Esophagus muscularis mucosa (tissue), 4 donors: ENCODE results near the gene DRC7. TPM values are rescaled to one million over a fixed set of nuclear protein-coding genes. Genes with fewer than 3 reads are reported as not detected.

ENCODE experiments used
- DNase-seq: peaks from one replicate; pipeline ENCODE4 v3.0.0-alpha.2; 2017; ENCODE audit errors: extremely low spot score
- H3K27ac ChIP-seq, 4 donors: fragments of 200-600 bp; sonication (generic); replicated peaks in 1 of 4; 1 replicate in 3 of 4; 2 replicates in 1 of 4; pipeline ENCODE4 v1.5.1; 2016 to 2019; ENCODE audit warnings: mild to moderate bottlenecking in 1 of 4
- H3K27me3 ChIP-seq, 4 donors: fragments of 200-600 bp; sonication (generic); one replicate each; pipeline versions ENCODE4 v1.5.1 to v1.6.0; 2016 to 2019
- H3K36me3 ChIP-seq, 4 donors: fragments of 200-600 bp; sonication (generic); one replicate each; pipeline ENCODE4 v1.5.1; 2016 to 2019
- H3K4me1 ChIP-seq, 4 donors: fragments of 200-600 bp; sonication (generic); one replicate each; pipeline ENCODE4 v1.5.1; 2016 to 2019
- H3K4me3 ChIP-seq, 4 donors: fragments of 200-600 bp; sonication (generic); 1 replicate in 2 of 4; 2 replicates in 2 of 4; pipeline ENCODE4 v1.5.1; 2016 to 2019; ENCODE audit warnings: mild to moderate bottlenecking in 4 of 4, moderate library complexity in 1 of 4
- H3K9me3 ChIP-seq, 4 donors: fragments of 200-600 bp; sonication (generic); 1 replicate in 3 of 4; 2 replicates in 1 of 4; pipeline ENCODE4 v1.5.1; 2016 to 2019
- EP300 ChIP-seq: sonication (generic); formaldehyde crosslinking; IDR thresholded peaks from one replicate; pipeline ENCODE4 v1.6.1; 2017; ENCODE audit warnings: antibody characterized with exemption
- POLR2A ChIP-seq: fragments of 450-650 bp; IDR thresholded peaks from one replicate; pipeline ENCODE4 v1.6.1; 2017; ENCODE audit warnings: antibody characterized with exemption, moderate library complexity, mild to moderate bottlenecking, low read depth
- POLR2AphosphoS5 ChIP-seq, 2 donors: sonication (generic); formaldehyde crosslinking; IDR thresholded peaks; one replicate each; pipeline ENCODE4 v1.6.1; 2017; ENCODE audit warnings: antibody characterized with exemption in 2 of 2
- WGBS: methylation state at CpG from one replicate; pipeline ENCODE4 v1.1.5; 2018; 5-methylcytosine and 5-hydroxymethylcytosine counted together
- intact Hi-C: fragments of 100-400 bp; cut with DNase I; formaldehyde crosslinking; loops from one replicate; pipeline ENCODE4 v1.15.1; 2023
- total RNA-seq, 4 donors: library from RNA; depleted of rRNA; stranded (reverse); fragments of >200 nt; gene quantifications; one replicate each; pipeline versions ENCODE4 v1.1.0 to v1.2.1, GENCODE V29; 2016
- TF ChIP-seq, protein P1 (sequence below), 3 experiments: fragments of 200-600 bp in 2 of 3; fragments of 450-650 bp in 1 of 3; sonication (generic) in 2 of 3; IDR thresholded peaks; one replicate each; pipeline ENCODE4 v1.5.1; 2017 to 2019; ENCODE audit warnings: antibody characterized with exemption in 3 of 3, mild to moderate bottlenecking in 2 of 3, moderate library complexity in 1 of 3

The DRC7 gene
- total RNA-seq, 4 donors from 2014 or later, result under 0.01 to 0.17 TPM; not detected in 2

- Histone ChIP-seq H3K4me3 (peak overlapping the region; percentile 78 to 98 (median 88)), H3K4me1 (peaks cover 18 to 40% (median 27%) of the 10 kb centered on the region in 4 donors), H3K27me3 (no peaks in the 10 kb centered on the region), H3K36me3 (peaks cover 0 to 14% (median 2%) of the 10 kb centered on the region in 4 donors), H3K9me3 (no peaks in the 10 kb centered on the region), H3K27ac (peak overlapping the region; percentile 85 to 90 (median 88))
- under 1% methylated on average over 31 of the region's 45 CpGs for WGBS
- peak; percentile 100 for DNase-seq
- TF ChIP-seq POLR2AphosphoS5 (IDR thresholded peaks at IDR 0.05), result peak; percentile 50 to 80
- TF ChIP-seq, protein P1, sequence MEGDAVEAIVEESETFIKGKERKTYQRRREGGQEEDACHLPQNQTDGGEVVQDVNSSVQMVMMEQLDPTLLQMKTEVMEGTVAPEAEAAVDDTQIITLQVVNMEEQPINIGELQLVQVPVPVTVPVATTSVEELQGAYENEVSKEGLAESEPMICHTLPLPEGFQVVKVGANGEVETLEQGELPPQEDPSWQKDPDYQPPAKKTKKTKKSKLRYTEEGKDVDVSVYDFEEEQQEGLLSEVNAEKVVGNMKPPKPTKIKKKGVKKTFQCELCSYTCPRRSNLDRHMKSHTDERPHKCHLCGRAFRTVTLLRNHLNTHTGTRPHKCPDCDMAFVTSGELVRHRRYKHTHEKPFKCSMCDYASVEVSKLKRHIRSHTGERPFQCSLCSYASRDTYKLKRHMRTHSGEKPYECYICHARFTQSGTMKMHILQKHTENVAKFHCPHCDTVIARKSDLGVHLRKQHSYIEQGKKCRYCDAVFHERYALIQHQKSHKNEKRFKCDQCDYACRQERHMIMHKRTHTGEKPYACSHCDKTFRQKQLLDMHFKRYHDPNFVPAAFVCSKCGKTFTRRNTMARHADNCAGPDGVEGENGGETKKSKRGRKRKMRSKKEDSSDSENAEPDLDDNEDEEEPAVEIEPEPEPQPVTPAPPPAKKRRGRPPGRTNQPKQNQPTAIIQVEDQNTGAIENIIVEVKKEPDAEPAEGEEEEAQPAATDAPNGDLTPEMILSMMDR (IDR thresholded peaks at IDR 0.05), result peak in 1 of 3 experiments; percentile 36
- TF ChIP-seq EP300, result no peak
- intact Hi-C loops, result loop anchor here (10.0 kb wide), 2 partner anchors 250 to 390 kb away; partner anchors contain the start of gene CFAP20
These were observed 40.5 kb downstream of the DRC7 start for GRCh38 chr16:57734925-57735754.

GRCh38 chr16:57735755-57736418 lies 41.3 kb downstream of the DRC7 start, which contains the start of gene KATNB1:
Gene KATNB1 (plus strand): TSS chr16:57735770. CDS start chr16:57737244, 1,474 bp downstream.
- TF ChIP-seq, protein P1 (IDR thresholded peaks at IDR 0.05), result no peak
- TF ChIP-seq POLR2AphosphoS5 (IDR thresholded peaks at IDR 0.05) (no peak), POLR2A (no peak), EP300 (no peak)
- no peaks in the 10 kb centered on the region for H3K9me3 ChIP-seq
- peak within 1 kb of the TSS; percentile 78 to 98 (median 88) for H3K4me3 ChIP-seq
- H3K27ac ChIP-seq, result peak within 1 kb of the TSS; percentile 85 to 90 (median 88)
- peaks cover 0 to 14% (median 4%) of the 10 kb centered on the region in 4 donors for H3K36me3 ChIP-seq
- under 1% methylated on average over 33 of the region's 35 CpGs for WGBS
- no peaks in the 10 kb centered on the region for H3K27me3 ChIP-seq
- H3K4me1 ChIP-seq, result peaks cover 18 to 40% (median 27%) of the 10 kb centered on the region in 4 donors
- intact Hi-C loops, result loop anchor here (10.0 kb wide), 2 partner anchors 249 to 389 kb away; partner anchors contain the start of gene CFAP20
- no peak for DNase-seq

GRCh38 chr16:57736419-57737351 lies 42.1 kb downstream of the DRC7 start:
- Histone ChIP-seq H3K27me3 (no peaks in the 10 kb centered on the region), H3K4me1 (peaks cover 22 to 40% (median 27%) of the 10 kb centered on the region in 4 donors), H3K27ac (peak overlapping the region; percentile 50 to 84 (median 78)), H3K36me3 (peaks cover 0 to 14% (median 4%) of the 10 kb centered on the region in 4 donors), H3K9me3 (no peaks in the 10 kb centered on the region), H3K4me3 (peak overlapping the region; percentile 78 to 98 (median 88))
- intact Hi-C loops, result loop anchor here (10.0 kb wide), 2 partner anchors 248 to 388 kb away; partner anchors contain the start of gene CFAP20
- WGBS, result 7% methylated on average over 22 of the region's 23 CpGs
- DNase-seq, result no peak
- TF ChIP-seq, protein P1 (IDR thresholded peaks at IDR 0.05), result no peak
- TF ChIP-seq POLR2AphosphoS5 (IDR thresholded peaks at IDR 0.05), result no peak
- TF ChIP-seq POLR2A, result no peak
- no peak for TF ChIP-seq EP300

GRCh38 chr16:57738844-57739243 lies 44.2 kb downstream of the DRC7 start:
- Histone ChIP-seq H3K27me3 (no peaks in the 10 kb centered on the region), H3K4me1 (peaks cover 25 to 40% (median 28%) of the 10 kb centered on the region in 4 donors), H3K36me3 (peaks cover 0 to 32% (median 16%) of the 10 kb centered on the region in 4 donors), H3K9me3 (no peaks in the 10 kb centered on the region), H3K4me3 (no peak overlapping the region), H3K27ac (no peak overlapping the region)
- no peak for DNase-seq
- intact Hi-C loops, result loop anchor here (10.0 kb wide), 2 partner anchors 246 to 386 kb away; partner anchors contain the start of gene CFAP20
- TF ChIP-seq POLR2A (no peak), EP300 (no peak), POLR2AphosphoS5 (IDR thresholded peaks at IDR 0.05) (no peak)
- TF ChIP-seq, protein P1 (IDR thresholded peaks at IDR 0.05), result no peak
- 99% methylated on average over 7 of the region's 7 CpGs for whole genome bisulfite sequencing
